Neural progenitor cell (in vitro differentiated cells): ENCODE results near the gene PPP6R1.

Source experiments
- CTCF ChIP-seq: fragments of 200-600 bp; sonication (generic); IDR thresholded peaks from 2 replicates; pipeline ENCODE4 v1.5.1; 2017; ENCODE audit warnings: antibody characterized with exemption, mild to moderate bottlenecking
- EZH2 ChIP-seq: fragments of 200-600 bp; sonication (generic); IDR thresholded peaks from 2 replicates; pipeline ENCODE4 v1.6.1; 2017; ENCODE audit warnings: antibody characterized with exemption, mild to moderate bottlenecking, moderate library complexity

DNA sequence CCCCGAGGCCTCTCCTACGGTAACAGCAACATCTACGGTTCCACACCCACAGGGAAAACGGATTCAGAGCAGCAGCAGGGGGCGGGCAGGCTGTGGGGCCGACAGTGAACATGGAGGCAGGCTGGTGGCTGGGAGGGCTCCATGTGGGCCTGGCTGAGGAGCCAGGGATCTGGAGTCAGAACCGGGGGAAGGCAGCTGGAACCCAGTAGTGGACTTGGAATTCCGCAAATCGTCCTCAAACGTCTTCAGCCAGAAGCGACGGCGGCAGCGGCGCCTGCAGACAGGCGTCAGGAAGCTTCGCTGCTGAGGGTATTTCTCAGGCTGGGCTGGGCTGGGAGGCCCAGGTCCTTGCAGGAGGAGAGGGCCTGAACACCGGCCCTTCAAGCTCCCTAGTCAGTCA lies 32.0 kb downstream of the PPP6R1 start:
- no peak for TF ChIP-seq CTCF
- TF ChIP-seq EZH2: no peak
